DMS79 (cell line): ENCODE data around the gene NXF2.
"Not testable (repeated sequence)": the region's sequence is repeated elsewhere in the genome, so short reads cannot be mapped to it uniquely, and the experiment has no call there.

Source experiments
- DNase-seq: peaks from one replicate; lab custom pipeline; 2025; lab: John Stamatoyannopoulos, UW

NXF2 gene

DNA sequence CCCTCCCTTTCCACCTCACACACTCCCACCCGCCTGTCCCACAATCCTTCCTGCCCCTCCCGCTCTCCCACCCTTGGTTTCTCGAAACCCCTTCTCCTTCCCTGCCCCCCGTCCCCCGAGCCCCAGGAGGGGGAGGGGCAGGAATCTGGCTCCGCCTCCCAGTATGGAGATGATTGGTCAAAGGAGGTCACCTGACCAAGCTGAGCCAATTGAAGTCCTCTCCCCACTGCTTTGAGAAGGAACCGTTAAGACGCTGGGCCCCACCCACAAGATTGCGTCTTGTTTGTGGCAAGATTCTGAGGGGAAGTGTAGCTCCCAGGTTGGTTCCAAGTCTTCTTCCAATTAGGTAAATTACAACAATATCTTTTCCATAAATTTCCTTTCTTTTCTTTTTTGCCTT lies at the start of gene NXF2:
NXF2 (plus strand) TSS at position 275 of the 400 bp plus-strand sequence. CDS start 59,912 bp downstream, outside the sequence.
- not testable (repeated sequence) for DNase-seq

GRCh38 chrX:102207940-102208339 lies 39.0 kb upstream of the NXF2 start:
- DNase-seq: not testable (repeated sequence)

DNA sequence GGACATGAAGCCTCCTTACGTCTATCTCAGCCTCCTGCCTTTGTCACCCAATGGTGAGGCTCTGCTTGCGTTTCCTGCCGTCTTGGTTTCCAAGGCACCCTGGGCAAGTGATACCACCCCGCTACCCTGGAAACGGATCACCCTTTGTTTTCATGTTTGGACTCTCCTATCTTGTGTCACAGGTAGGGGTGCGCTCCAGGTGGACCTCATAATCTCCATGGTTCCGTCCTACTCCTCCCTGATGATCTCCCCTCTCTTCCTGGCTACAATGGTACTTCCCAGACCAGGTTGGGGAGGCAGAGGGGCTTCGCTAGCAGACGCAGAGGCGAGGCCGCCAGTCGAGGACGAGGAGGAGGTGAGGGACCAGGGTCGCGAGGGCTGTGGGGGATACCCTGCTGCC lies 32.0 kb upstream of the NXF2 start, which contains the start of gene TCP11X1:
TCP11X1 (plus strand) TSS at position 316 of the 400 bp plus-strand sequence.
- DNase-seq: not testable (repeated sequence)

DNA sequence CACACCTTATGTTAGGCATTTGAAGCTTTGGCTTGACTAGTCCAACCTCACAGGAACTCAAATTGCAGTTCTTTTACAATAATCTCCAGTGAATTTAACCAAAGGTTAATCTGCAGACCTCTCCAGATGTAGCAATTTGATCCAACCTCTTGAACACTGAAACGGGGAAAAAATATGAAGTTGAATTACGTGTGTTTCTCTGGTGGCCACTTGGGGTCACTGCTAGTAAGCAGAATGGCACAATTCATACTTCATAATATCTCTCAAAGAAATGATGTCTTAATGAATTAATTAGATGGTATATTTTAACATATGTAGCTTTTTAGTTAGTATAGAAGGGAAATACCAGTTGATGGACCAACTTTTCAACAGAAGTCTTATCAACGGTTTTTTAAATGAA lies 30.5 kb upstream of the NXF2 start:
- not testable (repeated sequence) for DNase-seq

- not testable (repeated sequence) for DNase-seq
Observed at GRCh38 chrX:102235678-102236077, 11.3 kb upstream of the NXF2 start.

DNA sequence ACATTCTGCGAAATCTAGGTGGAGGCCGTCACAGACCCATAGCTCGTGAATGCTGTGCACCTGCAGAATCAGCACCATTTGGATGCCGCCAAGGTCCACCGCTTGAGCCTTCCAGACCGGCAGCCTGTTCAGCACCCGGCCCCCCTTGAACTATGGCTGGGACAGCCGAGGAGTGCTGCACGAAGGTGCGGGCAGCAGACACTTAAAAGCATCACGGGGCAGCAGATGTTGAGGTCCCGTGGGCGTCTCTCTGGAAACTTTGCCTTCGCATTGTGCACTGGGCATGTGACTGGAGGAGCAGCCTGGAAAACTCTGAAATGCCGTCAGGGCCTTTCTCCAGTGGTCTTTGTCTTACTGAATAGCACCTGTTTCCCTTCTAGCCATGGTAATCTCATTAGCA lies 6.7 kb upstream of the NXF2 start:
- DNase-seq: not testable (repeated sequence)

- not testable (repeated sequence) for DNase-seq
Observed at GRCh38 chrX:102272231-102272630, 25.3 kb downstream of the NXF2 start.

GRCh38 chrX:102338162-102338561 lies 91.2 kb downstream of the NXF2 start:
- DNase-seq: no peak

GRCh38 chrX:102339312-102340298 lies 92.6 kb downstream of the NXF2 start:
- no peak for DNase-seq

DNA sequence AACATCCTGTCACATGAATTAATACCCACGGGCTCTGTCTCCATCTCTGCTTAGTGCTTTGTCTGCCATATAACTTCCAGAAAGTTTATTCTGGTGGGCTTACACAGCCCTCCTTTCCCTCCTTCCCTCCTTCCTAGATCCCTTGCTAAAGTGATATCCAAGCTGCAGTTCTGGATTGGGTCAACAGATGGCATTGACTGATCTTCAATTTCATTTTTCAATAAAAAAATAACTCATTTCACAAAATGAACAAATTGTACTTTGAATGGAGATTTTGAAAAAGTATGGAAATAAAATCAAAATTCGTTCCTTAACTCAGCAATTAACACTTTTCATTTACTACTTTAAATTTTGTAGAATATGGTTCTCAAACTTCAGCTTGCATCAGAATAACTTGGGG lies 94.9 kb downstream of the NXF2 start:
- DNase-seq: no peak

GRCh38 chrX:102345916-102346315 lies 98.9 kb downstream of the NXF2 start:
- DNase-seq: no peak
